Gastrocnemius medialis (tissue), 4 donors: Measurements from ENCODE around the gene MED27.

Experiments
- POLR2A ChIP-seq, 2 donors: fragments of 450-650 bp; IDR thresholded peaks; one replicate each; pipeline ENCODE4 v1.6.1; 2017; ENCODE audit warnings: antibody characterized with exemption in 2 of 2, mild to moderate bottlenecking in 2 of 2, moderate library complexity in 2 of 2
- TF ChIP-seq, protein P1 (sequence below), 5 experiments: fragments of 450-650 bp in 3 of 5; fragments of 200-600 bp in 2 of 5; sonication (generic) in 2 of 5; IDR thresholded peaks in 4 of 5; conservative IDR thresholded peaks in 1 of 5; 1 replicate in 4 of 5; 2 replicates in 1 of 5; pipeline ENCODE4 v1.5.1; 2016 to 2019; ENCODE audit warnings: antibody characterized with exemption in 5 of 5, mild to moderate bottlenecking in 3 of 5, moderate library complexity in 3 of 5

DNA sequence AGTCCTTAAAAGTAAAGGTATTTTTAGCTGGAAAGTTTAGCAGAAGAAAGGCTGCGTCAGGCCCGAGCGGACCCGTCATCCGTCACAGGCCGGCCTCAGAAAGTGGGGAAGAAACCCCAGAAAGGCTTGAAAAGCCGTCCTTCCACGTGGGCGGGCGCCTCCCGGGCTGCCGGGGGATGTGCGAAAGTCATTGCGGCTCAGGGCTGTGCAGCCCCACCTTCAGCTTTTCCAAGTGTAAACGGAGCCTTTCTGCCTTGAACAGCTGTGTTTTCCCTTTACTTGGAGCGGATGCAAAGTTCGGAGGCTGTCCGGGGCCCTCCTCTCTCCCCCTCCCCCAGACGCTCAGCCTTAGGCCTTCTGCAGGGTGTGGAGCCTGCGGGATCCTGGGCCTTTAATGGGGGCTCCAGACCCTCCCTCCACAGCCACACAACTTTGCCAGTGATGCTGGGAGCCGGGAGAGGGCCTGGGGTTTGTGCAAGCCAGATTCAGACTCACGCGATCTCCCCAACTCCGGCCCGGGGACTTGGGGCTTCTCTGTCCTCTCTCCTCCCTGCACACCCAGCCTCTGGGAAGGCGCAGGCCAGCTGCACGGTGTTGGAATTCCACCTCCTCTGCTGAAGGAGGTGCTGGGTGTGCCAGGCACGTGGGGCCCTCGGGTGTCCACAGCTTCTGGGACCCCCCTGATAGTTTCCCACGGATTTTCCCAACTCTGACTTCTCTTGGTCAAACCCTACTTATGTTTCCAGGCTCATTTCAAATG lies 244.3 kb downstream of the MED27 start:
- TF ChIP-seq, protein P1, sequence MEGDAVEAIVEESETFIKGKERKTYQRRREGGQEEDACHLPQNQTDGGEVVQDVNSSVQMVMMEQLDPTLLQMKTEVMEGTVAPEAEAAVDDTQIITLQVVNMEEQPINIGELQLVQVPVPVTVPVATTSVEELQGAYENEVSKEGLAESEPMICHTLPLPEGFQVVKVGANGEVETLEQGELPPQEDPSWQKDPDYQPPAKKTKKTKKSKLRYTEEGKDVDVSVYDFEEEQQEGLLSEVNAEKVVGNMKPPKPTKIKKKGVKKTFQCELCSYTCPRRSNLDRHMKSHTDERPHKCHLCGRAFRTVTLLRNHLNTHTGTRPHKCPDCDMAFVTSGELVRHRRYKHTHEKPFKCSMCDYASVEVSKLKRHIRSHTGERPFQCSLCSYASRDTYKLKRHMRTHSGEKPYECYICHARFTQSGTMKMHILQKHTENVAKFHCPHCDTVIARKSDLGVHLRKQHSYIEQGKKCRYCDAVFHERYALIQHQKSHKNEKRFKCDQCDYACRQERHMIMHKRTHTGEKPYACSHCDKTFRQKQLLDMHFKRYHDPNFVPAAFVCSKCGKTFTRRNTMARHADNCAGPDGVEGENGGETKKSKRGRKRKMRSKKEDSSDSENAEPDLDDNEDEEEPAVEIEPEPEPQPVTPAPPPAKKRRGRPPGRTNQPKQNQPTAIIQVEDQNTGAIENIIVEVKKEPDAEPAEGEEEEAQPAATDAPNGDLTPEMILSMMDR (IDR thresholded peaks at IDR 0.05 in 4 of 5, conservative IDR thresholded peaks at IDR 0.05 in 1 of 5) = no peak
- TF ChIP-seq POLR2A (IDR thresholded peaks at IDR 0.05) = no peak
